SH-SY5Y (cell line): ENCODE measurements around the gene CEP192.

Experiments used
- GATA2 ChIP-seq: IDR thresholded peaks from 2 replicates; pipeline ENCODE4 v1.6.1; 2011; ENCODE audit warnings: mild to moderate bottlenecking, low read depth, low read length
- GATA3 ChIP-seq: IDR thresholded peaks from 2 replicates; pipeline ENCODE4 v1.6.1; 2011; ENCODE audit warnings: low read depth, mild to moderate bottlenecking, low read length, moderate library complexity

Gene CEP192

GRCh38 chr18:13006531-13007247 lies 15.5 kb downstream of the CEP192 start:
- TF ChIP-seq GATA3 (no peak), GATA2 (no peak)

- TF ChIP-seq GATA2 (no peak), GATA3 (no peak)
These were observed 16.0 kb downstream of the CEP192 start for GRCh38 chr18:13007248-13007560.

DNA sequence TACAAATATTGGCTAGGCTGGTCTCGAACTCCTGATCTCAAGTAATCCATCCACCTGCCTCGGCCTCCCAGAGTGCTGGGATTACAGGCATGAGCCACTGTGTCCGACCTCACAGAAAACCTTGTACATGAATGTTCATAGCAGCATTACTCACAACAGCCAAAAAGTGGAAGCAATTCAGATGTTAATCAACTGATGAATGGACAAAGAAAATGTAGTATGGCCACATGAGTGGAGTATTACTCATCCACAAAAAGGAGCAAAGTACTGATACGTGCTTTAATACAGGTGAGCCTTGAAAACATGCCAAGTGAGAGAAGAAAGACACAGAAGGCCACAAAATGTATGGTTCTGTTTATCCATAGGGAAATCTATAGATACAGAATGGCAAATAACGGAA lies 20.6 kb downstream of the CEP192 start:
- no peak for TF ChIP-seq GATA3
- TF ChIP-seq GATA2, result no peak

DNA sequence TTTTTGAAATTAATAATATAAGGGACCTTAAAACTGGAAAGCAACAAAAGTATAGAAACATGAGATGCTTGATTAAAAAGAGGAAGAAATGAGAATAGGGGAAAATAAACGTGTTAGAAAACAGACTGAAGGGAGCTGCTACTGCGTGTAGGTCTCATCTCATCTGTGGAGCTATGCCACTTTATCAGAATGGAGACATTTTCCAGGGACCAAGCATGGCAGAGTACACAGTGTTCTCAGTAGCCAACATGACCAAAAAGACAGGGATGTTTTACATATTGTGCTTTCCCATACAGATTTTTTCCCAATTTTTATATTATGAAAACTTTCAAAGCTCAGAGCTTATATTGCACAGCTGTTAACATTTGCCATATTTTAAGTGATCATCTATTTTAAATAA lies 23.1 kb downstream of the CEP192 start:
- no peak for TF ChIP-seq GATA2
- no peak for TF ChIP-seq GATA3

GRCh38 chr18:13014818-13015217 lies 23.7 kb downstream of the CEP192 start:
- TF ChIP-seq GATA2 (no peak), GATA3 (no peak)

DNA sequence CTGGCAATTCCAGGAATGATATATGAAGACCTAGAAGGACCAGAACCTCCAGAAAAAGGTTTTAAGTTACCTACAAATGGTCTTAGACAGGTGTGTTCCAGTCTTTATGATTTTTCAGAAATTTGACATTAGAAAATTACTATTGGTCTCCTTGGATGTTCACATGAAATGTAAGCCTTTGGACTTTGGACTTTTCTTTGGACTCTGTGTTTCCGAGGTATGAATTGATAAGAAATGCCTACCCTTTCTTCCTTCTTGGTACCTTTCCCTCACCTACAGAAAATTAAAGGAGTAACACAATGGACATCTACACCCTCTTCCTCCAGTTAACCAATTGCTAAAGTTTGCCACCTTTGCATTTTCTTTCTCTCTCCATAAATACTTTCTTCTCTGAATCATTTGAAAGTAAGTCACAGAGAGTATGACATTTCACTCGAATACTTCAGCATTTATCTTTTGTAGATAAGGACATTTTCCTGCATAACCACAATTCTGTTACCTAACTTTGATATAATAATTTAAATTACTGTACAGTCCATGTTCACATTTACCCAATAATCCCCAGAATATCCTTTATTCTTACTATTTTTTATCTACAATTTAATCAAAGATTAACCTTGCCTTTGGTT lies 26.2 kb downstream of the CEP192 start:
- no peak for TF ChIP-seq GATA3
- TF ChIP-seq GATA2, result no peak

DNA sequence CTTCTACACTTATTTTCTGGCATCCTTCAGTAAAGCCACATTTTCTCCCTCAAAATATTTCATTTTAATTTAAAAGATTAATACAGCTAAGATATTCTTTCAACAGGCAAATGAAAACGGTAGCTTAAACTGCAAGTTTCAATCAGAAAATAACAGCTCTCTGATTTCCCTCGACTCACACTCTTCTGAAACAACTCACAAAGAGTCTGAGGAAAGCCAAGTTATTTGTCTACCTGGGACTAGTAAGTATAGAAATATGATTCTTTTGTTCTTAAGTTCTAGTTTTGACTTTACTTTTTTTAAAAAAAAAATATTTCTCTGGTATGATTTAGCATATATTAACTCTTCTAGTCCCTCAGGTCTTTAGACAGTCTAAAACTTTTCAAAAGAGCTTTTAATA lies 27.2 kb downstream of the CEP192 start:
- TF ChIP-seq GATA3 (no peak), GATA2 (no peak)

DNA sequence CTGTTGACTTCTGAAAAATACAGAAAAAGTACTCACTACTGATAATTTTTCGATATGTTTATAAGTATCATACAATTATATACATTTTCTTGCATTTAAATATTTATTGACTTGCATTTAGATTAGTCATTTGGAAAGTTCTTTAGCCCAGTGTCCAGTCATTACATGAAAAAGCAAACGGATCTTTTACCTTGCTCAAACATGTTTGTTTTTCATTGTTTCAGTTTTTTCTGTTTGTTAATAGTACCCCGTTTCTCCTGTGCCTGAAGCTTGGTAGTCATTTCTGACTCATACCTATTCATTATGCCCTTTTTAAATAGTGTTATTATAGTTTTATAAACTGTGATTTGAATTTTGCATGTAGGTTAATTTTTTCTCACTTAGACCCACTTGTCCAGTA lies 28.1 kb downstream of the CEP192 start:
- TF ChIP-seq GATA2 (no peak), GATA3 (no peak)

GRCh38 chr18:13022644-13023043 lies 31.5 kb downstream of the CEP192 start:
- TF ChIP-seq GATA2 (no peak), GATA3 (no peak)

DNA sequence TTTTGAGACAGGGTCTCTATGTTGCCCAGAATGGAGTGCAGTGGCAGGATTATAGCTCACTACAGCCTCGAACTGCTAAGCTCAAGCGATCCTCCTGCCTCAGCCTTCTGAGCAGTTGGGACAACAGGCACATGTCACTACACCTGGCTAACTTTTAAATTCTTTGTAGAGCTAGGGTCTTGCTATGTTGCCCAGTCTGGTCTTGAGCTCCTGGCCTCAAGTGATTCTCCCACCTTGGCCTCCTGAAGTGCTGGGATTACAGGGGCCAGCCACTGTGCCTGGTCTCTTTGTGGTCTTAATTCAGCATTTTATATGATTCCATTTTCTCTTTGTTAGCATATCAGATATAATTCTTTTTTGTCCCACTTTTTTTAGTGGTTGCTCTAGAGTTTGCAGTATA lies 34.1 kb downstream of the CEP192 start:
- TF ChIP-seq GATA2, result no peak
- no peak for TF ChIP-seq GATA3

DNA sequence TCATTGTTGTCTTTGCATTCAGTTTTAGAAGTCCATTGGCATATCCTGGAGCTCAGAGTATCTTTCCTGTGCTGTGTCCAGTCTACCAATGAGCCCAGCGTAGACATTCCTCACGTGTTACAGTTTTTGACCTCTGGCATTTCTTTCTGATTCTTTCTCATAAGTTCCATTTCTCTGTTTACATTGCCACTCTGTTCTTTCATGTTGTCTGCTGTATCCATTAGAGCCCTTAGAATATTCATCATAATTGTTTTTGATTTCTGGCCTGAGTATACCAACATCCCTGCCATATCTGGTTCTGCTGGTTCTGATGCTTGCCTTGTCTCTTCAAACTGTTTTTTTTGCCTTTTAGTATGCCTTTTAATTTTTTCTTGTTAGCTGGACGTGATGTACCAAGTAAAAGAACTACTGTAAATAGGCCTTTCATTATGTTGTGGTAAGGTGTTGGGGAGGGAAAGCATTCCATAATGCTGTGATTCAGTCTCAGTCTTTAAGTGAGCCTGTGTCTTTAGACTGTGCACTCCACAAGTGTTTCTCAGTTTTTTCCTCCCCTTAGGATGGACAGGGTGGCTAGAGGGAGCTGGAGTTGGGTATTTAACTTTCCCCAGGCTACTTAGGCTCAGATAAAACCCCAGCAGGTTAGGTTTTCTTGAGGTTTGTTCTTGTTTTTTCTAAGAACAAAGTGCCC lies 35.6 kb downstream of the CEP192 start:
- TF ChIP-seq GATA3 (no peak), GATA2 (no peak)

DNA sequence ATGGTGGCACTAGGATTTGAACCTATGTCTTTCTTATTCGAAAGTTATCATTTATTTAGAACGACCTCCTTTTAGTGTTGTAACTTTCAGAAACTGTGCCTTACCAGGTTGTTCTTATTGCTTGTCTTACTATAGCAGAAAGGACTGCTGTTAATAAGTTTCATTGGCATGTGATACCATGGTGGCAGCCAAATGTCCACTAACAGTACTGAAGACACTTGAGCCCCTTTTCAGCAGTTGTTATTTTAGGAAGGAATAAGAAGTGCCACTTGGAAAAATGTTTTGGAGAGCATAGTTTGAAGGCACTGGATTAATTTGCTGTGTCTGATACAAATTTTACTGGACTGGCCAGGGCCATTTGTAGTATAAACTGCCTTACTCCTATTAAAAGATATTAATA lies 37.7 kb downstream of the CEP192 start:
- TF ChIP-seq GATA3, result no peak

GRCh38 chr18:13032173-13032572 lies 41.0 kb downstream of the CEP192 start:
- TF ChIP-seq GATA3 (no peak), GATA2 (no peak)

- TF ChIP-seq GATA3 (no peak), GATA2 (no peak)
These were observed 44.2 kb downstream of the CEP192 start for GRCh38 chr18:13035249-13035914.

DNA sequence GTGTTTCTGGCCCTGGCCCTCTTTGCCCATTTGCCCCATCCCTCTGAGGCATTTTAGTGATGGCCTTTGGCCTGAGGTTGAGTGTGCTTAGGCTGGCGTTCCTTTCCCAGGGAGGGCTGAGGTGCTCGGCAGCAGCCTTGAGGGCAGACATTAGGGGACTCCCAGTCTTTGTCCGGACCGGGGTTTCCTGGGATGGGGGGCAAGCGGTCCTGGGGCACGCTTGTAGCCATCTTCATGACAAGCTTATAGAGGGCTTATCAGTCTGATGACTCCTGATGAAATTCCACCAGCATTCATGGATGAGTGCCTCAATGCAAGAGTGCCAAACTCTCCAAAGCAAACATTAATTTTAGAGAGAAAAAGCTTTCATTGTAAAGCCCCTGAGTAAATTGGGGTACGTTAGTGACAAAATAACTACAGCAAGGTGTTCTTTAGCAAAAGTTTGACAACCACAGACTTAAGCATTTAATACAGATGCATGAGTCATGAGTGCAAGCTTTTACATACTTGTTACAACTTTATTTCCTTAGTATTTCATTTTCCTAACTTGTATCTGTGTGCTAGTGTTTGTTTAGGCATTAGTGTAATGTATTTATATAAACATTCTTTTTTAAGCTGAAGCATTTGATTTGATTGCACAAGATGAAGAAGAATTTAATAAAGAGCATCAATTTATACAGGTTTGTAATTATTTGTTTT lies 45.6 kb downstream of the CEP192 start:
- TF ChIP-seq GATA2, result no peak
- no peak for TF ChIP-seq GATA3
